ELR (cell line): ENCODE measurements around the gene CPT1A.

Source experiments
- DNase-seq: peaks from one replicate; pipeline ENCODE4 v3.0.0-alpha.2; 2015; ENCODE audit warnings: low read depth

Gene CPT1A

GRCh38 chr11:68854273-68854958 lies 12.7 kb upstream of the CPT1A start:
- DNase-seq, result no peak

- DNase-seq, result no peak
Observed at GRCh38 chr11:68852628-68853027, 10.9 kb upstream of the CPT1A start.

- DNase-seq, result no peak
Observed at GRCh38 chr11:68848429-68848828, 6.7 kb upstream of the CPT1A start.

GRCh38 chr11:68847395-68847794 lies 5.7 kb upstream of the CPT1A start:
- DNase-seq, result no peak

- DNase-seq, result no peak
Observed at GRCh38 chr11:68845351-68846002, 3.8 kb upstream of the CPT1A start.

GRCh38 chr11:68844801-68845200 lies 3.1 kb upstream of the CPT1A start:
- no peak for DNase-seq

GRCh38 chr11:68844376-68844775 lies 2.7 kb upstream of the CPT1A start:
- no peak for DNase-seq

GRCh38 chr11:68843703-68844312 lies 2.1 kb upstream of the CPT1A start:
- DNase-seq, result no peak

- peak; percentile 25 for DNase-seq
Observed at GRCh38 chr11:68843052-68843561, 1.4 kb upstream of the CPT1A start.

GRCh38 chr11:68842427-68843051 lies 823 bp upstream of the CPT1A start:
- no peak for DNase-seq

GRCh38 chr11:68840661-68841653 lies 759 bp downstream of the CPT1A start:
- DNase-seq, result peak; percentile 56

- peak; percentile 54 for DNase-seq
Observed at GRCh38 chr11:68839911-68840641, 1.6 kb downstream of the CPT1A start.

- DNase-seq, result peak; percentile 94
Observed at GRCh38 chr11:68839054-68839865, 2.5 kb downstream of the CPT1A start.

GRCh38 chr11:68838572-68838964 lies 3.1 kb downstream of the CPT1A start:
- DNase-seq, result peak; percentile 26

- DNase-seq, result no peak
Observed at GRCh38 chr11:68837583-68838571, 3.8 kb downstream of the CPT1A start.

GRCh38 chr11:68835749-68836148 lies 6.0 kb downstream of the CPT1A start:
- no peak for DNase-seq

GRCh38 chr11:68835328-68835727 lies 6.4 kb downstream of the CPT1A start:
- DNase-seq, result no peak

GRCh38 chr11:68832476-68833181 lies 9.1 kb downstream of the CPT1A start:
- DNase-seq, result no peak
